Endothelial cell of coronary artery (primary cell): ENCODE data around the gene BLM. TPM values are rescaled to one million over a fixed set of nuclear protein-coding genes. Genes with fewer than 3 reads are reported as not detected.

Experiments
- total RNA-seq: library from RNA; depleted of rRNA; stranded (reverse); fragments of >200 nt; gene quantifications from 2 replicates; pipeline ENCODE4 v1.2.3, GENCODE V29; 2014

BLM gene
- total RNA-seq: 2.4 and 6.7 TPM in 2 replicates

GRCh38 chr15:90716976-90717821 lies at the start of gene BLM:
Gene BLM (plus strand): TSS chr15:90717346. CDS start chr15:90747393, 30,047 bp downstream.

Other genes with a start within 250 kb of the BLM start
- gene CRTC3, start 187.4 kb upstream of the BLM start, total RNA-seq: 8.7 and 12.2 TPM in 2 replicates
- gene FURIN, start 151.2 kb downstream of the BLM start, total RNA-seq: 58.0 and 86.0 TPM in 2 replicates
- 52.8 and 70.5 TPM in 2 replicates for gene FES, start 167.2 kb downstream of the BLM start, total RNA-seq
- 12.6 and 27.6 TPM in 2 replicates for gene MAN2A2, start 186.0 kb downstream of the BLM start, total RNA-seq
- gene HDDC3, start 215.2 kb downstream of the BLM start, total RNA-seq: 12.6 and 12.7 TPM in 2 replicates
- gene UNC45A, start 217.9 kb downstream of the BLM start, total RNA-seq: 121 and 127 TPM in 2 replicates
- 4.9 and 9.0 TPM in 2 replicates for gene RCCD1, start 237.5 kb downstream of the BLM start, total RNA-seq